ENCODE results near the gene CTSL.

Gene CTSL

DNA sequence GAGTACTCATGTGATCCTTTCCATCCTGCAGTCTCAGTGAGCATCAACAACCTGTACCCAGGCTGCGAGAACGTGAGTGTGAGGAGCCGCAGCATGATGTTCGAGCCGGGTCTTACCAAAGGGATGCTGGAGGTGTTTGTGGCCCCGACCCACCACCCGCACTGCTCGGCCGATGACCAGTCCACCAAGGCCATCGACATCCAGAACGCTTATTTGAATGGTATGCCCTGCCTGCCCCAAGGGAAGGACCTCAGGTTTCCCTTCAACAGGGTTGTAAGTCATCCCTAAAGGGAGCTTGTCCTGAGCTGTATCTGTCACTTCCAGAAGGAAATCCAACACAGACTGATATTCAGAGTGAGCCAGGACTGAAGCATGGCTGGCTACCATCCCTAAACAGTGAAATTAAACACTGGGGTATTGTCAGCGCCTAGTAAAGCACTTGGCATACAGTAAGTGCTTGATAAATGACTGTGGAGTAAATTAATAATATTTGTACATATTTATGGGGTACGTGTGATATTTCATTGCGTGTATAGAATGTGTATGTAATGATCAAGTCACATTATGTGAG lies 39.3 kb upstream of the CTSL start:
- in situ Hi-C loops (cut with HindIII; ENCODE audit: low sequenced_read_pairs) = no loop called here
- DNase-seq (ENCODE audit: low read depth) = no peak
- TF ChIP-seq CTCF (IDR thresholded peaks at IDR 0.05; ENCODE audit: low read depth, low read length, missing control alignments) = no peak
- no peak overlapping the region for H3K4me3 ChIP-seq (ENCODE audit: low read depth, low read length)

DNA sequence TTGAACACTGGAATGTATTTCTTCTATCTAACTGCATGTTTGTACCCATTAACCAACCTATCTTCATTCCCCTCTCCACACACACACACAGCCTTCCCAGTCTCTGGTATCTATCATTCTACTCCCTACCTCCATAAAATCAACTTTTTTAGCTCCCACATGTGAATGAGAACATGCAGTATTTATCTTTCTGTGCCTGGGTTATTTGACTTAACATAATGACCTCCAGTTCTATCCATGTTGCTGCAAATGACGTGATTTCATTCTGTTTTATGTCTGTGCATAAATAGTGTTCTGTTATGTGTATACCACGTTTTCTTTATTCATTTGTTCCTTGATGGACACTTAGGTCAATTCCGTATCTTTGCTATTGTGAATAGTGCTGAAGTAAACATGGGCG lies 38.7 kb upstream of the CTSL start:
- DNase-seq (ENCODE audit: low read depth) = no peak
- in situ Hi-C loops (cut with HindIII; ENCODE audit: low sequenced_read_pairs) = no loop called here
- no peak overlapping the region for H3K4me3 ChIP-seq (ENCODE audit: low read depth, low read length)
- TF ChIP-seq CTCF (IDR thresholded peaks at IDR 0.05; ENCODE audit: low read depth, low read length, missing control alignments) = no peak

DNA sequence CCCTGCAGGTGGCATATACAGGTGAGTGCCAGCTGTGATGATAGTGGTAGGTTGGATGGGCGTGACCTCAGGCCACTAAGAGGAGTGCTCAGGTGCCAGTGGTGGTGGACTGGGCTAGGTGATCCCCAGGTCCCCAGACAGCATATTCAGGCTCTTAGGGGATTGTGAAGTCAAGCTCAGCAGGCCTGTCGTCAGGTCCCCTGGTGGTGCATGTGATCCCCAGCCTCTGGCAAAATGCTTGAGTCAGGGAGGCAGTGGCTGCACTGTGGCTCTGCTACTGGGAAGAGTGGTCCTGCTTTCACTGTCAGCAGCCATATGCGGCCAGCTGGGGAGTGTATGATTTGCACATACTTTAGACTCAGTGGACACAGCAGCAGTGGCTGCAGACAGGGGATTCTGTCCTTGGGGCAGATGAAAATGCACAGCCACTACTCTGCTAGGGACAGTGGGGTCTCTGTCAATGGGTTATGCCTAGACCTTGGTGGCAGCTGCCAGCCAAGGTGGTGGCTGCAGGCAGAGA lies 31.6 kb upstream of the CTSL start:
- no peak for DNase-seq (ENCODE audit: low read depth)
- no peak overlapping the region for H3K4me3 ChIP-seq (ENCODE audit: low read depth, low read length)
- no peak for TF ChIP-seq CTCF (IDR thresholded peaks at IDR 0.05; ENCODE audit: low read depth, low read length, missing control alignments)
- in situ Hi-C loops (cut with HindIII; ENCODE audit: low sequenced_read_pairs) = no loop called here

DNA sequence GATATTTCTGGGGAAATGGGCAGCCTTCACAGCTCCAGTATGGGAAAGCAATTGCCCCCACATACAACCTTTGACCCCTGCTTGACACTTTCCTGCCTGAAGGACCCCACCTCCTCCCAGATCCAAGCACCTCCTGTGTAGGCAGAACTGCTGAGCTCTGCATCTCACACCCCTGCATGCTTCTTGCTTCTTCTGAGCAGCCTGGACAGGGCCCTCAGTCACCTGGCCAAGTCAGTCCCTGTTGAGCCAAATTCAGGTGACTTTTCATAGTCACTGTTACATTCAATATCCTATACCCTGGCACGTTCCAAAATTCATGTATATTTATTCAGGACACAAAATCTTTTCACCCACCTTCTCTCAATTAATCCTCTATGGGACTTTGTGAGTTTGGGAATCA lies 30.4 kb upstream of the CTSL start:
- no peak for TF ChIP-seq CTCF (IDR thresholded peaks at IDR 0.05; ENCODE audit: low read depth, low read length, missing control alignments)
- DNase-seq (ENCODE audit: low read depth) = no peak
- in situ Hi-C loops (cut with HindIII; ENCODE audit: low sequenced_read_pairs) = no loop called here
- H3K4me3 ChIP-seq (ENCODE audit: low read depth, low read length) = no peak overlapping the region

DNA sequence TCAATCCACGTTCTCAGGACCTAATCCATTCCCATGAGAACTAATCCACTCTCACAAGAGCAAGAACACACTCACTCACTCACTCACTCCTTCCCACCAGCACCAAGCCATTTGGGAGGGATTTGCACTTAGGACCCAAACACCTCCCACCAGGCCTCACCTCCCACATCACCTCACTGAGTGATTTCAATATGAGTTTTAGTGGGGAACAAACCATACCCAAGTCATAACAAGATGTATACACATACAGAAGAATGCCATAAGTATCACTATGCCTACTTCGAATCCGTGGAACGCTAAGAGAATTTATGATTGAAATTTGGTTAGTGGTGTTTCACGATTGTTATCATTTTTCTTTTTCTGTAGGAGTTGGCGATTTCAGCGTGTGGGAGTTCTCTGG lies 29.3 kb upstream of the CTSL start:
- TF ChIP-seq CTCF (IDR thresholded peaks at IDR 0.05; ENCODE audit: low read depth, low read length, missing control alignments) = no peak
- in situ Hi-C loops (cut with HindIII; ENCODE audit: low sequenced_read_pairs) = no loop called here
- H3K4me3 ChIP-seq (ENCODE audit: low read depth, low read length) = no peak overlapping the region
- DNase-seq (ENCODE audit: low read depth) = no peak

GRCh38 chr9:87698069-87698809 lies 27.7 kb upstream of the CTSL start:
- TF ChIP-seq CTCF (IDR thresholded peaks at IDR 0.05; ENCODE audit: low read depth, low read length, missing control alignments) = no peak
- DNase-seq (ENCODE audit: low read depth) = no peak
- H3K4me3 ChIP-seq (ENCODE audit: low read depth, low read length) = no peak overlapping the region
- in situ Hi-C loops (cut with HindIII; ENCODE audit: low sequenced_read_pairs) = no loop called here

Measured in astrocyte of the cerebellum (primary cell).